ENCODE data around the gene BABAM2.
A peak's percentile ranks its signal among the peaks of the same experiment; 100 is the strongest.
"Not testable (repeated sequence)": the region's sequence is repeated elsewhere in the genome, so short reads cannot be mapped to it uniquely, and the experiment has no call there.

The BABAM2 gene

GRCh38 chr2:27863146-27863545, 27.4 kb upstream of the BABAM2 start:
- Histone ChIP-seq H3K27ac (ENCODE audit: extremely low read depth, low read depth, low read length) (no peak overlapping the region), H3K36me3 (ENCODE audit: control insufficient read depth in 2 of 2, insufficient read depth in 1 of 2, low read length in 2 of 2) (no peaks in the 10 kb centered on the region), H3K4me1 (ENCODE audit: control insufficient read depth, insufficient read depth, low read length) (no peaks in the 10 kb centered on the region), H3K9me3 (ENCODE audit: control insufficient read depth, insufficient read depth, low read depth, low read length) (no peaks in the 10 kb centered on the region), H3K4me3 (ENCODE audit: low read depth, low read length) (no peak overlapping the region)
- ChIA-PET POLR2A (interaction anchor here (0.6 kb wide), 1 partner anchor 154 kb away, joined by 4 read pairs; no protein-coding TSS in a partner anchor), CTCF (no interaction called here)
- TF ChIP-seq ZNF157 (tag by site-specific recombination; IDR thresholded peaks at IDR 0.05) (no peak), ZNF37A (tag by site-specific recombination; IDR thresholded peaks at IDR 0.05) (no peak), ZNF670 (tag by site-specific recombination; IDR thresholded peaks at IDR 0.05; ENCODE audit: low read depth) (no peak), ZNF837 (tag by site-specific recombination; IDR thresholded peaks at IDR 0.05) (no peak), ZBTB21 (tag by site-specific recombination; IDR thresholded peaks at IDR 0.05) (no peak), ZNF16 (tag by site-specific recombination; IDR thresholded peaks at IDR 0.05; ENCODE audit: low read depth) (no peak), PRDM2 (tag by site-specific recombination; IDR thresholded peaks at IDR 0.05; ENCODE audit: borderline replicate concordance) (no peak), ZNF623 (tag by site-specific recombination; IDR thresholded peaks at IDR 0.05) (no peak), ZNF391 (tag by site-specific recombination; IDR thresholded peaks at IDR 0.05; ENCODE audit: borderline replicate concordance, low read depth) (no peak), ZNF292 (tag by site-specific recombination; IDR thresholded peaks at IDR 0.05; ENCODE audit: borderline replicate concordance, low read depth) (no peak), KLF9 (tag by site-specific recombination; IDR thresholded peaks at IDR 0.05; ENCODE audit: low read depth) (no peak), ZNF10 (tag by site-specific recombination; IDR thresholded peaks at IDR 0.05) (no peak), ZNF19 (tag by site-specific recombination; IDR thresholded peaks at IDR 0.05; ENCODE audit: low read depth) (no peak), ZNF596 (tag by site-specific recombination; IDR thresholded peaks at IDR 0.05) (no peak), ZNF560 (tag by site-specific recombination; IDR thresholded peaks at IDR 0.05; ENCODE audit: borderline replicate concordance) (no peak), ZNF692 (tag by site-specific recombination; IDR thresholded peaks at IDR 0.05) (no peak)

- peak; percentile 59; the same call in 1 of the 2 replicates for TF ChIP-seq ZNF121 (tag by site-specific recombination; IDR thresholded peaks at IDR 0.05)
- CTCF ChIA-PET; H3K9me3 ChIP-seq (ENCODE audit: control insufficient read depth, insufficient read depth, low read depth, low read length); POLR2A ChIA-PET; H3K27ac ChIP-seq (ENCODE audit: extremely low read depth, low read depth, low read length); H3K4me3 ChIP-seq (ENCODE audit: low read depth, low read length); H3K36me3 ChIP-seq (ENCODE audit: control insufficient read depth in 2 of 2, insufficient read depth in 1 of 2, low read length in 2 of 2); H3K4me1 ChIP-seq (ENCODE audit: control insufficient read depth, insufficient read depth, low read length): not testable (repeated sequence)
These were observed 26.6 kb upstream of the BABAM2 start for GRCh38 chr2:27863955-27864354.
